Hepatocyte (in vitro differentiated cells): Measurements from ENCODE around the gene SIRPG.

ENCODE experiments used
- EZH2 ChIP-seq: fragments of 200-600 bp; sonication (generic); IDR thresholded peaks from 2 replicates; pipeline ENCODE4 v1.6.1; 2016; ENCODE audit warnings: antibody characterized with exemption, mild to moderate bottlenecking, borderline replicate concordance
- EZH2phosphoT487 ChIP-seq: fragments of 200-600 bp; sonication (generic); IDR thresholded peaks from one replicate; pipeline ENCODE4 v1.6.1; 2018; ENCODE audit warnings: antibody characterized with exemption, mild to moderate bottlenecking, low read depth, moderate library complexity; ENCODE audit not compliant: unreplicated experiment, severe bottlenecking
- TF ChIP-seq, protein P1 (sequence below): fragments of 200-600 bp; sonication (generic); IDR thresholded peaks from 2 replicates; pipeline ENCODE4 v1.5.1; 2016; ENCODE audit warnings: antibody characterized with exemption, mild to moderate bottlenecking; ENCODE audit not compliant: poor library complexity

DNA sequence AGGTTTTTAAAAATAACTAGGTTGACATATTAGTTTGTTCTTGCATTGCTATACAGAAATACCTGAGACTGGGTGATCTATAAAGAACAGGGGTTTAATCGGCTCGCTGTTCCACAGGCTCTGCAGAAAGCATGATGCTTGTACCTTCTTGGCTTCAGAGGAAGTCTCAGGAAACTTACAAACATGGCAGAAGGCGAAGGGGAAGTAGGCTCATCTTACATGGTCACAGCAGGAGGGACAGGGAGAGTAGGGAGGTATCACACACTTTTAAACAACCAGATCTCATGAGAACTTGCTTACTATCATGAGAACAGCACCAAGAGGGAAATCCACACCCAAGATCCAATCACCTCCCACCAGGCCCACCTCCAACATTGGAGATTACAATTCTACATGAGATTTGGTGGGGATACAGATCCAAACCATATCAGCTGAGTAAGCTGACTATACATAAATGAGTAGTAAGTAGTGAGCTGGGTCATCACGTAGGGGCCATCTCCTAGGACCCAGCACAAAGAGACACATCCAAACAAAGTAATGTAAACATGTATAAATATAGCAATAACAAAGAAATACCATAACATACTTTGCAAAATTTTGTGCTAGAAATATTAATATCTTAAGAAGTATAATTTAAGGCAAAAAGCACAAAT is 31.4 kb upstream of the SIRPG start:
- TF ChIP-seq, protein P1, sequence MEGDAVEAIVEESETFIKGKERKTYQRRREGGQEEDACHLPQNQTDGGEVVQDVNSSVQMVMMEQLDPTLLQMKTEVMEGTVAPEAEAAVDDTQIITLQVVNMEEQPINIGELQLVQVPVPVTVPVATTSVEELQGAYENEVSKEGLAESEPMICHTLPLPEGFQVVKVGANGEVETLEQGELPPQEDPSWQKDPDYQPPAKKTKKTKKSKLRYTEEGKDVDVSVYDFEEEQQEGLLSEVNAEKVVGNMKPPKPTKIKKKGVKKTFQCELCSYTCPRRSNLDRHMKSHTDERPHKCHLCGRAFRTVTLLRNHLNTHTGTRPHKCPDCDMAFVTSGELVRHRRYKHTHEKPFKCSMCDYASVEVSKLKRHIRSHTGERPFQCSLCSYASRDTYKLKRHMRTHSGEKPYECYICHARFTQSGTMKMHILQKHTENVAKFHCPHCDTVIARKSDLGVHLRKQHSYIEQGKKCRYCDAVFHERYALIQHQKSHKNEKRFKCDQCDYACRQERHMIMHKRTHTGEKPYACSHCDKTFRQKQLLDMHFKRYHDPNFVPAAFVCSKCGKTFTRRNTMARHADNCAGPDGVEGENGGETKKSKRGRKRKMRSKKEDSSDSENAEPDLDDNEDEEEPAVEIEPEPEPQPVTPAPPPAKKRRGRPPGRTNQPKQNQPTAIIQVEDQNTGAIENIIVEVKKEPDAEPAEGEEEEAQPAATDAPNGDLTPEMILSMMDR: no peak
- TF ChIP-seq EZH2phosphoT487 (no peak), EZH2 (no peak)
